Activated naive CD8-positive, alpha-beta T cell treated with anti-CD3 and anti-CD28 coated beads, Interleukin-2, amount 50 U/mL, for 24 hours (primary cell): ENCODE results near the gene CERS5.

Source experiments
- ATAC-seq: fragments of 150-1000 bp; cut with Tn5 transposase; one replicate; pipeline ENCODE4 v1.10.0; 2021
- DNase-seq: peaks from one replicate; pipeline ENCODE4 v3.0.0; 2021
- H3K27ac Mint-ChIP-seq: one replicate; pipeline ENCODE4 v1.8.0; 2021; ENCODE audit warnings: mild to moderate bottlenecking, mixed read lengths
- H3K27me3 Mint-ChIP-seq: one replicate; pipeline ENCODE4 v1.8.0; 2021; ENCODE audit warnings: mixed read lengths
- H3K36me3 Mint-ChIP-seq: one replicate; pipeline ENCODE4 v1.8.0; 2021; ENCODE audit warnings: low read depth, mixed read lengths
- H3K4me1 Mint-ChIP-seq: one replicate; pipeline ENCODE4 v1.8.0; 2021; ENCODE audit warnings: mixed read lengths
- H3K4me3 Mint-ChIP-seq: one replicate; pipeline ENCODE4 v1.8.0; 2021; ENCODE audit warnings: mild to moderate bottlenecking, moderate library complexity, mixed read lengths
- H3K9me3 Mint-ChIP-seq: one replicate; pipeline ENCODE4 v1.8.0; 2021; ENCODE audit warnings: mixed read lengths

The CERS5 gene, protein sequence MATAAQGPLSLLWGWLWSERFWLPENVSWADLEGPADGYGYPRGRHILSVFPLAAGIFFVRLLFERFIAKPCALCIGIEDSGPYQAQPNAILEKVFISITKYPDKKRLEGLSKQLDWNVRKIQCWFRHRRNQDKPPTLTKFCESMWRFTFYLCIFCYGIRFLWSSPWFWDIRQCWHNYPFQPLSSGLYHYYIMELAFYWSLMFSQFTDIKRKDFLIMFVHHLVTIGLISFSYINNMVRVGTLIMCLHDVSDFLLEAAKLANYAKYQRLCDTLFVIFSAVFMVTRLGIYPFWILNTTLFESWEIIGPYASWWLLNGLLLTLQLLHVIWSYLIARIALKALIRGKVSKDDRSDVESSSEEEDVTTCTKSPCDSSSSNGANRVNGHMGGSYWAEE

GRCh38 chr12:50167049-50167828 is at the start of gene CERS5:
CERS5 (minus strand) TSS chr12:50167369; CDS start chr12:50167297, 72 bp downstream.
- peak; percentile 98 for ATAC-seq

GRCh38 chr12:50215033-50215432 is 47.9 kb upstream of the CERS5 start:
- no peak overlapping the region for H3K4me3 Mint-ChIP-seq
- DNase-seq (no peak), ATAC-seq (no peak)
- no peaks in the 10 kb centered on the region for H3K9me3 Mint-ChIP-seq
- no peaks in the 10 kb centered on the region for H3K27me3 Mint-ChIP-seq
- H3K4me1 Mint-ChIP-seq, result peaks cover 54% of the 10 kb centered on the region
- no peak overlapping the region for H3K27ac Mint-ChIP-seq
- H3K36me3 Mint-ChIP-seq, result peaks cover 16% of the 10 kb centered on the region

More at GRCh38 chr12:50167049-50167828, at the start of gene CERS5:
- peak; percentile 98 for DNase-seq
- H3K27ac Mint-ChIP-seq, result peak within 1 kb of the TSS; percentile 81
- H3K27me3 Mint-ChIP-seq, result no peaks in the 10 kb centered on the region
- H3K4me1 Mint-ChIP-seq, result peaks cover 28% of the 10 kb centered on the region
- H3K4me3 Mint-ChIP-seq, result peak within 1 kb of the TSS; percentile 86
- no peaks in the 10 kb centered on the region for H3K9me3 Mint-ChIP-seq
- H3K36me3 Mint-ChIP-seq, result peaks cover 8% of the 10 kb centered on the region

DNA sequence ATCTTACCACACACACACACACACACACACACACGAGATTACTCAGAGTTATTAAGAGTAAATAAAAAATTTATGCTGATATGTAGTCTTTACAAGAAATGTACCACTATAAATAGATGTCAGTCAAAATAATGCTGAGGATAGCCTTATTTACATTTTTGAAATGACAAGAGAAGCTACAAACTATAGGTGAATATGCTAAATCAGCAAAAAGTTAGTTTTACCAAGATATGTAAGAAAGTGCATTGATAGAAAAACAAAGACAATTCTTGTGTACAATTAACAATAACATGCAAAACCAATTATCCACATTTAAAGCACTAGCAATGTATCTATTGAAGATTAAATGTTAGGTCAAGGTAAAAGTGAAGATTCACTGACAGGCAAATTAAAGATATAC is 46.8 kb upstream of the CERS5 start:
- ATAC-seq (no peak), DNase-seq (no peak)
- H3K4me1 Mint-ChIP-seq, result peaks cover 48% of the 10 kb centered on the region
- no peaks in the 10 kb centered on the region for H3K9me3 Mint-ChIP-seq
- no peaks in the 10 kb centered on the region for H3K27me3 Mint-ChIP-seq
- H3K4me3 Mint-ChIP-seq, result no peak overlapping the region
- H3K27ac Mint-ChIP-seq, result no peak overlapping the region
- H3K36me3 Mint-ChIP-seq, result peaks cover 12% of the 10 kb centered on the region

- Mint-ChIP-seq H3K27me3 (no peaks in the 10 kb centered on the region), H3K4me3 (no peak overlapping the region), H3K36me3 (peaks cover 10% of the 10 kb centered on the region), H3K9me3 (no peaks in the 10 kb centered on the region), H3K4me1 (peaks cover 46% of the 10 kb centered on the region), H3K27ac (peak overlapping the region; percentile 13)
- ATAC-seq (no peak), DNase-seq (no peak)
These were observed 46.3 kb upstream of the CERS5 start for GRCh38 chr12:50213439-50213838.

- H3K4me1 Mint-ChIP-seq, result peaks cover 39% of the 10 kb centered on the region
- ATAC-seq, result no peak
- DNase-seq, result no peak
- H3K9me3 Mint-ChIP-seq, result no peaks in the 10 kb centered on the region
- peaks cover 10% of the 10 kb centered on the region for H3K36me3 Mint-ChIP-seq
- peak overlapping the region; percentile 44 for H3K4me3 Mint-ChIP-seq
- peak overlapping the region; percentile 91 for H3K27ac Mint-ChIP-seq
- no peaks in the 10 kb centered on the region for H3K27me3 Mint-ChIP-seq
These were observed 44.9 kb upstream of the CERS5 start for GRCh38 chr12:50212071-50212467.

DNA sequence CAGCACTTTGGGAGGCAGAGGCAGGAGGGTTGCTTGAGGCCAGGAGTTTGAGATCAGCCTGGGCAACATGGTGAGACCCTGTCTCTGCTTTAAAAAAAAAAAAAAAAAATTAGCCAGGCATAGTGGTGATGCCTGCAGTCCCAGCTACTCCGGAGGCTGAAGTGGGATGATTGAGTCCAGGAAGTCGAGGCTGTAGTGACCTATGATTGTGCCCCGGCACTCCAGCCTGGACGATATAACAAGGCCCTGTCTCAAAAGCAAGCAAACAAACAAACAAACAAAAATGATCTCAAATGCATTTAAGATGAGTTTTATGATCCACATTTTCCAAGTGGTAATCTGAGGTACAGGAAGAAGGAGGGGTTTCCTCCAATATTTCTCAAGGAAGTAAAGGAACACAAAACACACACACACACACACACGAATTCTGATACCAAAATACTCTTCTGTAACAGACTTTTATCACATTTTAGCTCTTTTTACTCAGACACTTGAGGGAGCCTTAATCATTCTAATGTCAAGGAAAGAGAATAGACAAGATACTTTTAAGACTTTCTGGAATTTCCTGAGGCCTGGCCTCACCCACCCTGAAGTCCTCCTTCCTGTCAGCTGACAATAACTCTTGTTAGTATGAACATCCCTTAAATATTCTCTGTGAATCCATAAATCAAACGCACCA is 44.4 kb upstream of the CERS5 start:
- Mint-ChIP-seq H3K27ac (peak overlapping the region; percentile 91), H3K4me3 (peak overlapping the region; percentile 44), H3K36me3 (peaks cover 10% of the 10 kb centered on the region), H3K4me1 (peaks cover 38% of the 10 kb centered on the region), H3K27me3 (no peaks in the 10 kb centered on the region), H3K9me3 (no peaks in the 10 kb centered on the region)
- DNase-seq, result no peak
- ATAC-seq, result peak; percentile 24

GRCh38 chr12:50207424-50207823 is 40.3 kb upstream of the CERS5 start:
- H3K27ac Mint-ChIP-seq, result no peak overlapping the region
- H3K4me3 Mint-ChIP-seq, result no peak overlapping the region
- DNase-seq (no peak), ATAC-seq (no peak)
- H3K27me3 Mint-ChIP-seq, result no peaks in the 10 kb centered on the region
- peaks cover 19% of the 10 kb centered on the region for H3K36me3 Mint-ChIP-seq
- H3K9me3 Mint-ChIP-seq, result no peaks in the 10 kb centered on the region
- H3K4me1 Mint-ChIP-seq, result peaks cover 16% of the 10 kb centered on the region

DNA sequence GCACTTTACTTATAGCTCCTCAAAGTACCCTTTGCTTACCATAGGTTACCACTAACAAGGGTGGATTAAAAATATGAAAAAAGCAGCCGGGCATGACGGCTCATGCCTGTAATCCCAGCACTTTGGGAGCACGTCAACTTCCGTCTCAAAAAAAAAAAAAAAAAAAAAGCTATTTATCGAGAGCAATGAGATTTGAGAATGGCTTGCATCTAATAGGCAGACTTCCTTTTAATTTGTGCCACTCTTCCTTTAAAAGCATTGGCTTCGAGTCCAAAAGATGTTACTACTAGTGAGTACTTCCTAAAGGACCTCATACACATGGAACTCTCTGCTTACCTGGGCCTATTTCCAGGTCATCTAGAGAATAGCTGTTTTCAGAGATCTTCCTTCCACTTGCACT is 38.5 kb upstream of the CERS5 start:
- DNase-seq (no peak), ATAC-seq (no peak)
- H3K4me3 Mint-ChIP-seq, result no peak overlapping the region
- H3K9me3 Mint-ChIP-seq, result no peaks in the 10 kb centered on the region
- no peak overlapping the region for H3K27ac Mint-ChIP-seq
- H3K36me3 Mint-ChIP-seq, result peaks cover 27% of the 10 kb centered on the region
- H3K4me1 Mint-ChIP-seq, result peaks cover 3% of the 10 kb centered on the region
- no peaks in the 10 kb centered on the region for H3K27me3 Mint-ChIP-seq

GRCh38 chr12:50203691-50204090 is 36.5 kb upstream of the CERS5 start:
- H3K4me3 Mint-ChIP-seq, result no peak overlapping the region
- peaks cover 36% of the 10 kb centered on the region for H3K36me3 Mint-ChIP-seq
- H3K27me3 Mint-ChIP-seq, result no peaks in the 10 kb centered on the region
- no peak overlapping the region for H3K27ac Mint-ChIP-seq
- DNase-seq (no peak), ATAC-seq (no peak)
- no peaks in the 10 kb centered on the region for H3K9me3 Mint-ChIP-seq
- no peaks in the 10 kb centered on the region for H3K4me1 Mint-ChIP-seq

GRCh38 chr12:50201987-50202521 is 34.9 kb upstream of the CERS5 start:
- Mint-ChIP-seq H3K27me3 (no peaks in the 10 kb centered on the region), H3K27ac (no peak overlapping the region), H3K9me3 (no peaks in the 10 kb centered on the region), H3K4me3 (no peak overlapping the region), H3K4me1 (no peaks in the 10 kb centered on the region), H3K36me3 (peaks cover 40% of the 10 kb centered on the region)
- DNase-seq, result no peak
- ATAC-seq, result no peak

DNA sequence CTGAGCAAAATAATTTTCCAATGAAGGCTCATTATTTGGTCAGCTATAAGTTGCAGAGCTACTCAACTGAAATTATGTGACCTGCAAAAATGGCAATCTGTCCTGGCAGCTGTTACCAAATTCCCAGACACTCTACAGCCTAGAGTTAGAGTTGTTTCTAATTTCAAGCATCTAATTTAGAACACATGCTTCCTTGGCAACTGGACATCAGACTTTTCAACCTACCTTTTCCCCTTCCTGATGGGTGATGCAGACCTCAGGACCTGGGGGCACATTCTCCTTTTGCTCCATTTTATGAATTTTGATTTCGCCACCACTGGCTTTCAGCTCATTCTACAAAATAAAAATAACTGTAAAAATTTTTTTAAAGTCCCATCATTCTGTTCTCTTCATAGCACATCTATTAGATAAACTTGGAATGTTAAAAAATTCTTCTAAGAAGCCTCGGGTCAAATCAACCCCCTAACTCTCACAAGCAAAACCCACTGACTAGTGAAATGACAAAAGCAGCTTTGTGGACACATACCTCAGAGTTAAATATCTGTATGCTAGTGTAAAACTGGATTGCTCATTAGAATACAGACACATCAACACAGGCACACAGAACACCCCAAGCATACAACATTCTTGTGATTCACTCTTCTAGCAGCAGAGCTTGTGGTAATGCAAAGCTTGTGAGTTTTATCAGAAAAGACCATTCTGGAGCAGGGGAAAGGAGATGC is 33.5 kb upstream of the CERS5 start:
- Mint-ChIP-seq H3K4me1 (no peaks in the 10 kb centered on the region), H3K9me3 (no peaks in the 10 kb centered on the region), H3K27ac (no peak overlapping the region), H3K27me3 (no peaks in the 10 kb centered on the region), H3K4me3 (no peak overlapping the region), H3K36me3 (peaks cover 42% of the 10 kb centered on the region)
- ATAC-seq (no peak), DNase-seq (no peak)

- Mint-ChIP-seq H3K27ac (no peak overlapping the region), H3K36me3 (peaks cover 37% of the 10 kb centered on the region), H3K4me3 (no peak overlapping the region), H3K9me3 (no peaks in the 10 kb centered on the region), H3K4me1 (no peaks in the 10 kb centered on the region), H3K27me3 (no peaks in the 10 kb centered on the region)
- DNase-seq (no peak), ATAC-seq (no peak)
These were observed 31.7 kb upstream of the CERS5 start for GRCh38 chr12:50198829-50199228.

GRCh38 chr12:50197297-50197727 is 30.1 kb upstream of the CERS5 start:
- H3K27ac Mint-ChIP-seq, result no peak overlapping the region

DNA sequence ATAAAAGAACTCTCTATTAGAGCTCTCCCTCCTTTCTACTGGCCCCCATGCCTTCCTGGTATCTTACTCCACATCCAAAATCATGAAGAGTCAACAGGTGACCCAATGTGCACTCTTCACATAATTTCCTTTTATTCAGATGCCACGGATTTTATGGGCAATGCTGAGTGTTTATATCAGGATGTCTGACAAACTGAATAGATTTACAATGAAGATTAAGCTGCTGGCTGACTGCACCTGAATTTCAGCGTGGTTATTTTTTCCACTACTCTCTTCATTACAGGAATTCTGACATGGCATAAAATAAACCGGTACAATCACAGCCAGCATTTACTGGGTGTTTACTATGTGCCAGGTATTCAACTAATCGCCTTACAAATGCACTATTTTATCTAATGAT is 29.4 kb upstream of the CERS5 start:
- peaks cover 34% of the 10 kb centered on the region for H3K36me3 Mint-ChIP-seq
- DNase-seq (no peak), ATAC-seq (no peak)
- no peaks in the 10 kb centered on the region for H3K27me3 Mint-ChIP-seq
- H3K4me3 Mint-ChIP-seq, result no peak overlapping the region
- no peak overlapping the region for H3K27ac Mint-ChIP-seq
- H3K4me1 Mint-ChIP-seq, result no peaks in the 10 kb centered on the region
- no peaks in the 10 kb centered on the region for H3K9me3 Mint-ChIP-seq

More at GRCh38 chr12:50197297-50197727, 30.1 kb upstream of the CERS5 start:
- H3K4me1 Mint-ChIP-seq, result no peaks in the 10 kb centered on the region
- H3K9me3 Mint-ChIP-seq, result no peaks in the 10 kb centered on the region
- H3K27me3 Mint-ChIP-seq, result no peaks in the 10 kb centered on the region
- peaks cover 37% of the 10 kb centered on the region for H3K36me3 Mint-ChIP-seq
- ATAC-seq, result no peak
- no peak for DNase-seq
- no peak overlapping the region for H3K4me3 Mint-ChIP-seq
